Measurements from ENCODE around the gene CCNB2. TPM values are rescaled to one million over a fixed set of nuclear protein-coding genes. Genes with fewer than 3 reads are reported as not detected.

CCNB2 gene
- total RNA-seq, 2 donors from 2014 or later: 2.1 TPM; not detected in 1

DNA sequence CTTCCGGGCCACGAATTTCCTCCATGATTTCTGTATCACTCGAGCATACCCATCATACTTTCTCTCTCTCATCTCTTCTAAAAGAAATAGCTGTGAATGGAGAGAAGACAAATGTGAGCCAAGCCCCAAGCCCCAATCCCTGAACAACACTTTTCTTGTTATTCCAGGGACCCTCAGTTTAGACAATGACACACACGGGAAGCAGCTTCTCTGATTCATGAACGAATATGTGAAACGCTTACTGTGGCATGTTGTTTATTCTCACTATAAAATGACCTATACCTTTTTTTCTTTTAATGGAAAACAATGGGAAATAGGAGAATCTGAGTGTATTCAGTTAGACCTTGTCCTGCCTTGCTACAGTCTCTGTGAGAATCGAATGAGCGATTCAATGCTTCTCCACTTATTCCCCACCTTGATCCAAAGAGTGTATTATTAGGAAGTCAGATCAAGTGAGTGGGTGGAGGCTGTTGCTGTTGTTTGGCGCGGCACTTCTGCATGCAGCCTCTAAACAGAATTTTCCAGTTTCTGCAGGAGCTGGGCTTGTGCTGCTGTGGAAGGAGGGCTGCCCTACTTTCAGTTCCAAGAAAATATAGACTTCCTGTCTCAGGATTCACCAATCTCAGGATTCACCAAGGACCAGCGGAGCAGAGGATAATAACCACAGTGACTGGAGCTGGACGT lies 69.3 kb downstream of the CCNB2 start:
- TF ChIP-seq, protein P1, sequence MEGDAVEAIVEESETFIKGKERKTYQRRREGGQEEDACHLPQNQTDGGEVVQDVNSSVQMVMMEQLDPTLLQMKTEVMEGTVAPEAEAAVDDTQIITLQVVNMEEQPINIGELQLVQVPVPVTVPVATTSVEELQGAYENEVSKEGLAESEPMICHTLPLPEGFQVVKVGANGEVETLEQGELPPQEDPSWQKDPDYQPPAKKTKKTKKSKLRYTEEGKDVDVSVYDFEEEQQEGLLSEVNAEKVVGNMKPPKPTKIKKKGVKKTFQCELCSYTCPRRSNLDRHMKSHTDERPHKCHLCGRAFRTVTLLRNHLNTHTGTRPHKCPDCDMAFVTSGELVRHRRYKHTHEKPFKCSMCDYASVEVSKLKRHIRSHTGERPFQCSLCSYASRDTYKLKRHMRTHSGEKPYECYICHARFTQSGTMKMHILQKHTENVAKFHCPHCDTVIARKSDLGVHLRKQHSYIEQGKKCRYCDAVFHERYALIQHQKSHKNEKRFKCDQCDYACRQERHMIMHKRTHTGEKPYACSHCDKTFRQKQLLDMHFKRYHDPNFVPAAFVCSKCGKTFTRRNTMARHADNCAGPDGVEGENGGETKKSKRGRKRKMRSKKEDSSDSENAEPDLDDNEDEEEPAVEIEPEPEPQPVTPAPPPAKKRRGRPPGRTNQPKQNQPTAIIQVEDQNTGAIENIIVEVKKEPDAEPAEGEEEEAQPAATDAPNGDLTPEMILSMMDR (IDR thresholded peaks at IDR 0.05): no peak
- no peak overlapping the region for H3K27ac ChIP-seq
- no peaks in the 10 kb centered on the region for H3K27me3 ChIP-seq
- peaks cover 21% of the 10 kb centered on the region for H3K36me3 ChIP-seq
- peaks cover 0 to 23% of the 10 kb centered on the region in 2 donors for H3K4me1 ChIP-seq
- H3K4me3 ChIP-seq: no peak overlapping the region
- no peaks in the 10 kb centered on the region for H3K9me3 ChIP-seq
- DNase-seq (ENCODE audit: low spot score): no peak

MicroRNA genes within 50 kb of the gene (microRNA counts, 767-probe panel; counts per million panel counts)
- microRNA hsa-miR-2116-5p: 0 to 496 counts per million in 2 donors

Small RNA genes within 50 kb of the gene (microRNA-seq; reads per million reads assigned to microRNA genes)
- gene MIR2116 (ENCODE audit: borderline number of aligned reads in 2 of 2, borderline replicate concordance in 1 of 2): 2.1 to 5.7 reads per million in 2 donors

Other genes with a start within 250 kb of the CCNB2 start
- gene SLTM, start 171.5 kb upstream of the CCNB2 start, total RNA-seq: 10 to 100 TPM; 39.9 to 62.3 TPM
- 10 to 100 TPM in 1 of 2 donors, 1 to 10 TPM in 1; 9.3 to 15.6 TPM for gene RNF111, start 117.5 kb upstream of the CCNB2 start, total RNA-seq
- not detected for gene LDHAL6B, start 101.7 kb downstream of the CCNB2 start, total RNA-seq